SU-DHL-6 (cell line): ENCODE measurements around the gene KLF2.

ENCODE experiments used
- CTCF ChIP-seq: fragments of 200-600 bp; sonication (generic); IDR thresholded peaks from one replicate; pipeline ENCODE4 v1.5.1; 2017; ENCODE audit warnings: antibody characterized with exemption, mild to moderate bottlenecking, low read length, moderate library complexity; ENCODE audit not compliant: insufficient read depth, poor library complexity, severe bottlenecking
- EZH2phosphoT487 ChIP-seq: fragments of 200-600 bp; sonication (generic), shearing (Covaris generic); conservative IDR thresholded peaks from 2 replicates; pipeline ENCODE4 v1.6.1; 2018; ENCODE audit warnings: mild to moderate bottlenecking, antibody characterized with exemption, low read length, moderate library complexity, mixed read lengths

- TF ChIP-seq CTCF (no peak), EZH2phosphoT487 (no peak)
These were observed 49.8 kb downstream of the KLF2 start for GRCh38 chr19:16374436-16374835.
